Measurements from ENCODE around the gene GNG12. TPM values are rescaled to one million over a fixed set of nuclear protein-coding genes. Genes with fewer than 3 reads are reported as not detected.

The GNG12 gene
- total RNA-seq, 1 experiment from 2014 or later, result 14.3 TPM

- no peak overlapping the region for H3K18ac ChIP-seq (ENCODE audit: insufficient read length, low read depth, low read length)
- no peak for TF ChIP-seq CTCF (conservative IDR thresholded peaks at IDR 0.05)
- H3K56ac ChIP-seq (ENCODE audit: insufficient read length, low read depth, low read length), result no peak overlapping the region
- no peak overlapping the region for H2AK5ac ChIP-seq (ENCODE audit: insufficient read length, low read length)
- H3K23ac ChIP-seq (ENCODE audit: insufficient read length, low read depth, low read length), result no peak overlapping the region
- H2AFZ ChIP-seq (ENCODE audit: low read length), result no peak overlapping the region
- H3K9ac ChIP-seq (ENCODE audit: extremely low read depth, insufficient read length, low read length), result no peak overlapping the region
- H2BK5ac ChIP-seq (ENCODE audit: insufficient read length, low read length), result no peak overlapping the region
- no peak overlapping the region for H2BK12ac ChIP-seq (ENCODE audit: insufficient read length, low read depth, low read length)
- Mint-ChIP-seq H3K36me3 (ENCODE audit: insufficient read depth in 1 of 3, low read depth in 3 of 3) (no peaks in the 10 kb centered on the region), H3K4me3 (no peak overlapping the region), H3K27ac (peak overlapping the region in 1 of 3 experiments; percentile 74; a peak in 2 of 7 replicates), H3K9me3 (no peaks in the 10 kb centered on the region), H3K4me1 (peaks cover 8 to 11% of the 10 kb centered on the region in 2 experiments), H3K27me3 (ENCODE audit: low read depth) (no peaks in the 10 kb centered on the region)
- DNase-seq, result no peak
- no CpG with 5 or more reads among the region's 6 CpGs for whole genome bisulfite sequencing (ENCODE audit: extremely low coverage, insufficient read length, low lambda C conversion rate)
- H4K91ac ChIP-seq (ENCODE audit: insufficient read length, low read depth, low read length), result no peak overlapping the region
- H4K5ac ChIP-seq (ENCODE audit: insufficient read length, low read depth, low read length), result no peak overlapping the region
- H2BK15ac ChIP-seq (ENCODE audit: low read depth, low read length), result no peak overlapping the region
- no peak overlapping the region for H3K14ac ChIP-seq (ENCODE audit: insufficient read depth, low read length)
- H3K27ac ChIP-seq (ENCODE audit: insufficient read length, low read depth, low read length), result no peak overlapping the region
- no peaks in the 10 kb centered on the region for H3K27me3 ChIP-seq (ENCODE audit: insufficient read depth, low read length)
- H3T11ph ChIP-seq (ENCODE audit: low read length), result no peak overlapping the region
- H4K8ac ChIP-seq (replicated peaks; ENCODE audit: insufficient read length, low read depth, low read length), result no peak overlapping the region
- H3K4me1 ChIP-seq (ENCODE audit: insufficient read depth, low read length), result 0 out of 2 replicates have a peak, but pooled peaks cover 2% of the 10 kb centered on the region
- no peak overlapping the region for H3K4ac ChIP-seq (ENCODE audit: low read depth, low read length)
- H2BK20ac ChIP-seq (ENCODE audit: low read depth, low read length, poor library complexity, severe bottlenecking), result no peak overlapping the region
- no peaks in the 10 kb centered on the region for H3K79me2 ChIP-seq (ENCODE audit: insufficient read depth, low read length)
- H3K9me3 ChIP-seq (ENCODE audit: control insufficient read depth, low read depth, low read length), result no peaks in the 10 kb centered on the region
- H2BK120ac ChIP-seq (ENCODE audit: low read depth, low read length, poor library complexity, severe bottlenecking), result no peak overlapping the region
- H3K79me1 ChIP-seq (ENCODE audit: insufficient read depth, low read depth, low read length, poor library complexity, severe bottlenecking), result no peaks in the 10 kb centered on the region
- no peak overlapping the region for H3K4me2 ChIP-seq (ENCODE audit: insufficient read depth, insufficient read length, low read length)
- H4K20me1 ChIP-seq (ENCODE audit: control insufficient read depth, insufficient read depth, insufficient read length), result no peaks in the 10 kb centered on the region
- H3K23me2 ChIP-seq (ENCODE audit: insufficient read length, low read depth, low read length, poor library complexity, severe bottlenecking), result no peaks in the 10 kb centered on the region
Observed at GRCh38 chr1:67713057-67713846, 120.0 kb downstream of the GNG12 start.

Data from H9 (cell line).